Epithelial cell of prostate (primary cell): ENCODE data around the gene HSD17B3.
A peak's percentile ranks its signal among the peaks of the same experiment; 100 is the strongest.
"Not testable (repeated sequence)": the region's sequence is repeated elsewhere in the genome, so short reads cannot be mapped to it uniquely, and the experiment has no call there.

Experiments
- DNase-seq: peaks from one replicate; pipeline ENCODE4 v3.0.0-alpha.2; 2011; ENCODE audit warnings: low read depth, low spot score
- H3K27ac ChIP-seq: fragments of 450-650 bp; 2 replicates; pipeline ENCODE4 v1.5.1; 2017; ENCODE audit warnings: mild to moderate bottlenecking

Gene HSD17B3

GRCh38 chr9:96243778-96244177 is 58.2 kb downstream of the HSD17B3 start:
- DNase-seq, result no peak
- H3K27ac ChIP-seq, result no peak overlapping the region

GRCh38 chr9:96242811-96243210 is 59.2 kb downstream of the HSD17B3 start:
- H3K27ac ChIP-seq, result no peak overlapping the region
- no peak for DNase-seq

- peak; percentile 88 for DNase-seq
- H3K27ac ChIP-seq, result no peak overlapping the region
Measured at GRCh38 chr9:96241391-96241809, 60.6 kb downstream of the HSD17B3 start.

GRCh38 chr9:96236854-96237550 is 65.0 kb downstream of the HSD17B3 start:
- no peak overlapping the region for H3K27ac ChIP-seq
- DNase-seq, result no peak

GRCh38 chr9:96236337-96236736 is 65.6 kb downstream of the HSD17B3 start:
- not testable (repeated sequence) for DNase-seq, H3K27ac ChIP-seq

GRCh38 chr9:96232539-96233241 is 69.3 kb downstream of the HSD17B3 start:
- no peak for DNase-seq
- no peak overlapping the region for H3K27ac ChIP-seq

- no peak overlapping the region for H3K27ac ChIP-seq
- DNase-seq, result no peak
Measured at GRCh38 chr9:96232164-96232538, 69.8 kb downstream of the HSD17B3 start.

- DNase-seq, result no peak
- no peak overlapping the region for H3K27ac ChIP-seq
Measured at GRCh38 chr9:96230002-96230401, 72.0 kb downstream of the HSD17B3 start.

GRCh38 chr9:96222132-96222531 is 79.8 kb downstream of the HSD17B3 start:
- DNase-seq, result no peak
- no peak overlapping the region for H3K27ac ChIP-seq

GRCh38 chr9:96219900-96220257 is 82.1 kb downstream of the HSD17B3 start:
- no peak for DNase-seq
- no peak overlapping the region for H3K27ac ChIP-seq

GRCh38 chr9:96219026-96219899 is 82.7 kb downstream of the HSD17B3 start:
- DNase-seq, result no peak
- no peak overlapping the region for H3K27ac ChIP-seq

GRCh38 chr9:96217754-96218693 is 84.0 kb downstream of the HSD17B3 start:
- DNase-seq, result no peak
- H3K27ac ChIP-seq, result no peak overlapping the region

- H3K27ac ChIP-seq, result no peak overlapping the region
- DNase-seq, result no peak
Measured at GRCh38 chr9:96217294-96217707, 84.7 kb downstream of the HSD17B3 start.

GRCh38 chr9:96216583-96216982 is 85.4 kb downstream of the HSD17B3 start:
- H3K27ac ChIP-seq, result no peak overlapping the region
- DNase-seq, result no peak

GRCh38 chr9:96215841-96216240 is 86.1 kb downstream of the HSD17B3 start:
- DNase-seq, result no peak
- H3K27ac ChIP-seq, result no peak overlapping the region

- H3K27ac ChIP-seq, result no peak overlapping the region
- no peak for DNase-seq
Measured at GRCh38 chr9:96214635-96215034, 87.3 kb downstream of the HSD17B3 start.

- no peak for DNase-seq
- no peak overlapping the region for H3K27ac ChIP-seq
Measured at GRCh38 chr9:96209407-96210271, 92.3 kb downstream of the HSD17B3 start.

- no peak overlapping the region for H3K27ac ChIP-seq
- no peak for DNase-seq
Measured at GRCh38 chr9:96206156-96206751, 95.7 kb downstream of the HSD17B3 start.

GRCh38 chr9:96204853-96205252 is 97.1 kb downstream of the HSD17B3 start:
- H3K27ac ChIP-seq, result no peak overlapping the region
- DNase-seq, result no peak
